Mesenchymal stem cell (in vitro differentiated cells and primary cell): ENCODE measurements around the gene IGSF9. TPM values are rescaled to one million over a fixed set of nuclear protein-coding genes. Genes with fewer than 3 reads are reported as not detected.

Experiments
- DNase-seq: peaks from one replicate; pipeline ENCODE4 v3.0.0-alpha.2; 2013
- H2AFZ ChIP-seq: one replicate; pipeline ENCODE4 v1.6.1; 2013; ENCODE audit warnings: low read depth, mild to moderate bottlenecking, control low read depth, inconsistent platforms, low read length, moderate library complexity
- H2AK5ac ChIP-seq: 2 replicates; pipeline ENCODE4 v1.6.1; 2013; ENCODE audit warnings: low read length, moderate library complexity, mild to moderate bottlenecking, inconsistent platforms; ENCODE audit not compliant: severe bottlenecking
- H2BK120ac ChIP-seq: one replicate; pipeline ENCODE4 v1.6.1; 2013; ENCODE audit warnings: low read depth, mild to moderate bottlenecking, inconsistent platforms, low read length, moderate library complexity
- H2BK12ac ChIP-seq, 2 experiments: one replicate each; pipeline ENCODE4 v1.6.1; 2013; ENCODE audit warnings: inconsistent platforms in 2 of 2, low read length in 2 of 2, mild to moderate bottlenecking in 2 of 2, moderate library complexity in 2 of 2, control low read depth in 1 of 2
- H2BK15ac ChIP-seq: one replicate; pipeline ENCODE4 v1.6.1; 2013; ENCODE audit warnings: mild to moderate bottlenecking, low read depth, inconsistent platforms; ENCODE audit not compliant: poor library complexity, severe bottlenecking
- H2BK5ac ChIP-seq: 2 replicates; pipeline ENCODE4 v1.6.1; 2013; ENCODE audit warnings: low read depth, mild to moderate bottlenecking, low read length, control low read depth, inconsistent platforms; ENCODE audit not compliant: poor library complexity, severe bottlenecking
- H3K14ac ChIP-seq, 2 experiments: one replicate each; pipeline ENCODE4 v1.6.1; 2013; ENCODE audit warnings: inconsistent platforms in 2 of 2, low read length in 2 of 2, control low read depth in 1 of 2, mild to moderate bottlenecking in 1 of 2, moderate library complexity in 1 of 2
- H3K18ac ChIP-seq, 2 experiments: one replicate each; pipeline ENCODE4 v1.6.1; 2013; ENCODE audit warnings: inconsistent platforms in 2 of 2, low read length in 2 of 2, control low read depth in 1 of 2, low read depth in 1 of 2, mild to moderate bottlenecking in 1 of 2
- H3K23ac ChIP-seq, 2 experiments: one replicate each; pipeline ENCODE4 v1.6.1; 2013; ENCODE audit warnings: inconsistent platforms in 2 of 2, low read length in 2 of 2, mild to moderate bottlenecking in 2 of 2, moderate library complexity in 2 of 2, control low read depth in 1 of 2
- H3K27ac ChIP-seq: 2 replicates; pipeline ENCODE4 v1.5.1; 2013; ENCODE audit warnings: mild to moderate bottlenecking, moderate library complexity, low read length, control low read depth, inconsistent platforms; ENCODE audit not compliant: poor library complexity, severe bottlenecking
- H3K27me3 ChIP-seq, 2 experiments: 2 replicates each; pipeline versions ENCODE4 v1.6.1 to v1.7.0; 2013; ENCODE audit warnings: low read length in 2 of 2, mild to moderate bottlenecking in 2 of 2, moderate library complexity in 2 of 2, control low read depth in 1 of 2, inconsistent platforms in 1 of 2; ENCODE audit not compliant: control insufficient read depth in 1 of 2, insufficient read depth in 1 of 2
- H3K36me3 ChIP-seq, 2 experiments: 2 replicates each; pipeline versions ENCODE4 v1.6.1 to v1.7.0; 2013; ENCODE audit warnings: low read length in 2 of 2, control low read depth in 1 of 2, inconsistent platforms in 1 of 2, low read depth in 1 of 2, mild to moderate bottlenecking in 1 of 2; ENCODE audit not compliant: insufficient read depth in 2 of 2, control insufficient read depth in 1 of 2
- H3K4ac ChIP-seq, 2 experiments: one replicate each; pipeline ENCODE4 v1.6.1; 2013; ENCODE audit warnings: inconsistent platforms in 2 of 2, low read length in 2 of 2, mild to moderate bottlenecking in 2 of 2, moderate library complexity in 2 of 2, control low read depth in 1 of 2, low read depth in 1 of 2
- H3K4me1 ChIP-seq: 2 replicates; pipeline ENCODE4 v1.6.1; 2013; ENCODE audit warnings: low read depth, low read length, control low read depth; ENCODE audit not compliant: control insufficient read depth, insufficient read depth
- H3K4me2 ChIP-seq: 2 replicates; pipeline ENCODE4 v1.6.1; 2013; ENCODE audit warnings: low read length, mild to moderate bottlenecking, inconsistent platforms; ENCODE audit not compliant: poor library complexity, severe bottlenecking
- H3K4me3 ChIP-seq, 2 experiments: 2 replicates each; pipeline versions ENCODE4 v1.5.1 to v1.7.0; 2013; ENCODE audit warnings: low read length in 2 of 2, mild to moderate bottlenecking in 2 of 2, control low read depth in 1 of 2, low read depth in 1 of 2; ENCODE audit not compliant: insufficient read depth in 1 of 2
- H3K79me1 ChIP-seq: replicated peaks from 2 replicates; pipeline ENCODE4 v1.6.1; 2013; ENCODE audit warnings: mild to moderate bottlenecking, control low read depth, low read length, inconsistent platforms; ENCODE audit not compliant: poor library complexity, severe bottlenecking
- H3K9ac ChIP-seq: 2 replicates; pipeline ENCODE4 v1.7.0; 2013; ENCODE audit warnings: mild to moderate bottlenecking, low read length, moderate library complexity
- H3K9me3 ChIP-seq: 2 replicates; pipeline ENCODE4 v1.7.0; 2013; ENCODE audit warnings: mild to moderate bottlenecking, low read length; ENCODE audit not compliant: control insufficient read depth
- H4K8ac ChIP-seq: one replicate; pipeline ENCODE4 v1.6.1; 2013; ENCODE audit warnings: inconsistent platforms, mild to moderate bottlenecking, low read length, moderate library complexity
- H4K91ac ChIP-seq: one replicate; pipeline ENCODE4 v1.6.1; 2013; ENCODE audit warnings: mild to moderate bottlenecking, low read length, inconsistent platforms
- WGBS: methylation state at CpG from one replicate; pipeline ENCODE4 v1.1.7; 2013; ENCODE audit warnings: mixed read lengths; 5-methylcytosine and 5-hydroxymethylcytosine counted together
- small RNA-seq: library from polyadenylated mRNA; stranded (forward); fragments of <200 nt; extraction: miRNeasy Mini kit (QIAGEN cat#:217004); gene quantifications from one replicate; pipeline ENCODE3, GENCODE V24; 2013; ENCODE audit warnings: low read depth

IGSF9 gene

DNA sequence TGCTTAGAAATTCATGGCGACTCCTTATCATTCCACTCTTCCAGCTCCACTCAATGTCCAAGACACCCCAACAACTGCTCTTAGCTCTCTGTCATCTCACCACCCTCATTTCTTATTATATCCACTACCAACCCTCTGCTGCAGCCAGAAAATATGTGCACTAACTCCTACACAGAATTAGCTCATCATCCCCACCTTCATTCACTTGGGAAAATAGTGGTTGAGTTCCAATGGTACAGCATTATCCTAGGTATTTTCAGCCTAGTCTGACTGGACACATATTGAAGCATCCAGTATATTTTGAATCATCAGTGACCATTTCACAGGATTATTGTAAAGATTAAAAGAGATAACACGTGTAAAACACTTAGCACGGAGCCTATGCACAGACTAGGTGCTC lies 66.3 kb downstream of the IGSF9 start:
- DNase-seq, result no peak
- H3K9ac ChIP-seq, result no peak overlapping the region

DNA sequence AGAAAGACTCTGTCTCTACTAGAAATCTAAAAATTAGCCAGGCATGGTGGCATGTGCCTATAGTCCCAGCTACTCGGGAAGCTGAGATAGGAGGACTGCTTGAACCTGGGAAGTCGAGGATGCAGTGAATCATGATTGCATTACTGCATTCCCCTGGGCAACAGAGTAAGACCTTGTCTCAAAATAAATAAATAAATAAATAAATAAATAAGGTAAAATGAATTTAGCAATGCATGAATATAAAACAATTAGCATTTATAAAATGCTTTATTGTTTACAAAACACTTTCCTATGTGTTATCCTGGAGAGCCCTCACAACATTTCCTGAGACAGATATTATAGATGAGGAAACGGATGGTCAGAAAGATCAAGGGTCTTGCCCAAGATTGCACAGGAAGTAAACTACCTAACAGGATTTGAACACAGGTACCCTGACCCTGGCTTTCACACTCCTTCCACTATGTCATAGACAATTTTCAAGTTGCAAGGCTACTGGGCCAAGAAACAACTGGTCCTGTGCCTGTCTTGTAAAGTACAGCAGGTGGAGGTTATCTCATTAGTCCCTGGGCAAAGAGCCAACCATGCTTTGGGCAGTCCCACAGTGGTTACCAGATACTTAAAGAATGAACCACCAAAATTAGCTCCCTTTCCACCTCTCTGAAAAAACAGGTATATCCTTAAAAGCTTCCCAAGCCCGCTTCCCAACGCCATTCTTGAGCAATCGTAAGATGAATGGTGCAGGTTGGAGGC lies 67.5 kb downstream of the IGSF9 start:
- Histone ChIP-seq H3K4ac (no peak overlapping the region), H3K9ac (no peak overlapping the region), H3K27ac (no peak overlapping the region), H2AFZ (no peak overlapping the region), H4K8ac (no peak overlapping the region), H2BK15ac (no peak overlapping the region), H2AK5ac (no peak overlapping the region), H2BK5ac (no peak overlapping the region), H2BK120ac (no peak overlapping the region), H3K4me3 (no peak overlapping the region), H3K14ac (no peak overlapping the region), H3K27me3 (no peaks in the 10 kb centered on the region), H3K4me1 (peaks cover 11% of the 10 kb centered on the region), H3K79me1 (no peaks in the 10 kb centered on the region), H3K4me2 (no peak overlapping the region), H3K23ac (no peak overlapping the region), H3K9me3 (no peaks in the 10 kb centered on the region), H2BK12ac (no peak overlapping the region), H4K91ac (no peak overlapping the region), H3K18ac (no peak overlapping the region), H3K36me3 (peaks cover 0 to 4% of the 10 kb centered on the region in 2 experiments)
- WGBS, result 95% methylated on average over 5 of the region's 6 CpGs
- no peak for DNase-seq

More for the DNA sequence above, 66.3 kb downstream of the IGSF9 start:
- Histone ChIP-seq H3K4ac (no peak overlapping the region), H3K18ac (no peak overlapping the region), H3K79me1 (no peaks in the 10 kb centered on the region), H4K91ac (no peak overlapping the region), H3K23ac (no peak overlapping the region), H3K9me3 (no peaks in the 10 kb centered on the region), H3K36me3 (no peaks in the 10 kb centered on the region), H3K4me3 (no peak overlapping the region), H2BK120ac (no peak overlapping the region), H3K4me2 (no peak overlapping the region), H3K14ac (no peak overlapping the region), H2AK5ac (no peak overlapping the region), H3K27ac (no peak overlapping the region), H3K4me1 (peaks cover 10% of the 10 kb centered on the region), H2AFZ (no peak overlapping the region), H2BK12ac (no peak overlapping the region), H2BK5ac (no peak overlapping the region), H4K8ac (no peak overlapping the region), H2BK15ac (no peak overlapping the region), H3K27me3 (no peaks in the 10 kb centered on the region)
- 100% methylated on average over 1 of the region's 3 CpGs for WGBS

Small RNA genes within 50 kb of the gene (small RNA-seq; reads per million reads assigned to genes)
- not detected for gene MIR4259
